Measurements from ENCODE around the gene TMEM184B.
A peak's percentile ranks its signal among the peaks of the same experiment; 100 is the strongest.

Gene TMEM184B

GRCh38 chr22:38272373-38273134 lies at the start of gene TMEM184B:
Gene TMEM184B, minus strand, starts transcription at chr22:38273010. Its CDS starts 25,049 bp downstream, at chr22:38247961.
- peak; percentile 32 for DNase-seq

GRCh38 chr22:38320605-38321402 lies 48.0 kb upstream of the TMEM184B start:
- DNase-seq: no peak

GRCh38 chr22:38318792-38319773 lies 46.3 kb upstream of the TMEM184B start:
- DNase-seq: no peak

- no peak for DNase-seq
Measured at GRCh38 chr22:38317995-38318715, 45.3 kb upstream of the TMEM184B start.

GRCh38 chr22:38317122-38317994 lies 44.5 kb upstream of the TMEM184B start, which contains the start of gene CSNK1E:
Gene CSNK1E, minus strand, starts transcription at chr22:38317433. Its CDS starts 3,276 bp downstream, at chr22:38314157.
- peak; percentile 35 for DNase-seq

GRCh38 chr22:38316364-38317121 lies 43.7 kb upstream of the TMEM184B start:
- DNase-seq: peak; percentile 43

- no peak for DNase-seq
Measured at GRCh38 chr22:38315823-38316363, 43.1 kb upstream of the TMEM184B start.

- peak; percentile 26 for DNase-seq
Measured at GRCh38 chr22:38314933-38315822, 42.4 kb upstream of the TMEM184B start.

GRCh38 chr22:38314051-38314932 lies 41.5 kb upstream of the TMEM184B start:
- no peak for DNase-seq

GRCh38 chr22:38313384-38313955 lies 40.7 kb upstream of the TMEM184B start:
- DNase-seq: no peak

- no peak for DNase-seq
Measured at GRCh38 chr22:38312261-38312800, 39.5 kb upstream of the TMEM184B start.

- DNase-seq: no peak
Measured at GRCh38 chr22:38311323-38311620, 38.5 kb upstream of the TMEM184B start.

GRCh38 chr22:38310518-38311322 lies 37.9 kb upstream of the TMEM184B start:
- no peak for DNase-seq

- DNase-seq: no peak
Measured at GRCh38 chr22:38309614-38310517, 37.1 kb upstream of the TMEM184B start.

- no peak for DNase-seq
Measured at GRCh38 chr22:38308791-38309498, 36.1 kb upstream of the TMEM184B start.

Data from NCI-H1092 (cell line).